ENCODE measurements around the gene STMN1. TPM values are rescaled to one million over a fixed set of nuclear protein-coding genes. Genes with fewer than 3 reads are reported as not detected.
A peak's percentile ranks its signal among the peaks of the same experiment; 100 is the strongest.

STMN1 gene
- total and polyA plus RNA-seq, 9 of the 15 experiments (the other 6 are each of a cell fraction or from before 2014, with no cell fraction given): 269 to 2,153 (median 595) TPM

GRCh38 chr1:25869909-25870606, 36.2 kb downstream of the STMN1 start (continued):
- no peak for TF ChIP-seq VEZF1 (CRISPR knock-in tag; IDR thresholded peaks at IDR 0.05)
- no peak for TF ChIP-seq HNRNPK (IDR thresholded peaks at IDR 0.05; ENCODE audit: low read depth, low read length, poor library complexity, severe bottlenecking)
- no peak for TF ChIP-seq ID3 (CRISPR knock-in tag; IDR thresholded peaks at IDR 0.05)
- TF ChIP-seq ID3 (tag; IDR thresholded peaks at IDR 0.05): no peak
- TF ChIP-seq BCLAF1 (IDR thresholded peaks at IDR 0.05; ENCODE audit: borderline replicate concordance in 1 of 2, control insufficient read depth in 1 of 2, low read depth in 2 of 2, low read length in 1 of 2): no peak
- TF ChIP-seq CEBPG (CRISPR knock-in tag; IDR thresholded peaks at IDR 0.05): no peak
- TF ChIP-seq CEBPG (tag; conservative IDR thresholded peaks at IDR 0.05 in 1 of 2, IDR thresholded peaks at IDR 0.05 in 1 of 2): no peak
- TF ChIP-seq ZNF239 (CRISPR knock-in tag; IDR thresholded peaks at IDR 0.05): no peak
- TF ChIP-seq TCF7L2 (IDR thresholded peaks at IDR 0.05; ENCODE audit: low read depth, low read length): no peak
- no peak for TF ChIP-seq ATF1 (CRISPR knock-in tag; IDR thresholded peaks at IDR 0.05)
- TF ChIP-seq ATF1 (tag; IDR thresholded peaks at IDR 0.05): peak; percentile 45
- TF ChIP-seq ZBTB7A (IDR thresholded peaks at IDR 0.05; ENCODE audit: borderline replicate concordance, control insufficient read depth, low read depth, low read length): 0 out of 2 replicates have a peak, but pooled peaks have one; percentile 55
- TF ChIP-seq MXD1 (CRISPR knock-in tag; IDR thresholded peaks at IDR 0.05; ENCODE audit: borderline replicate concordance, poor library complexity, severe bottlenecking): no peak
- no peak for TF ChIP-seq ZKSCAN8 (CRISPR knock-in tag; IDR thresholded peaks at IDR 0.05)
- no peak for TF ChIP-seq FOXK2 (conservative IDR thresholded peaks at IDR 0.05 in 1 of 2, IDR thresholded peaks at IDR 0.05 in 1 of 2; ENCODE audit: low read depth in 2 of 2)
- TF ChIP-seq ZNF347 (CRISPR knock-in tag; IDR thresholded peaks at IDR 0.05; ENCODE audit: low read depth): no peak
- TF ChIP-seq SRSF9 (IDR thresholded peaks at IDR 0.05; ENCODE audit: borderline replicate concordance, low read depth, low read length): no peak
- TF ChIP-seq NCOA1 (IDR thresholded peaks at IDR 0.05; ENCODE audit: low read depth): no peak
- peak; percentile 50; the same call in 1 of the 2 replicates for TF ChIP-seq CREM (IDR thresholded peaks at IDR 0.05; ENCODE audit: low read depth)
- TF ChIP-seq SMARCA4 (IDR thresholded peaks at IDR 0.05): 0 out of 2 replicates have a peak, but pooled peaks have one; percentile 12
- TF ChIP-seq SRSF7 (optimal IDR thresholded peaks at IDR 0.05; ENCODE audit: low read depth, low read length): no peak
- no peak for TF ChIP-seq RBM34 (IDR thresholded peaks at IDR 0.05; ENCODE audit: borderline replicate concordance, insufficient read depth, low read length)
- TF ChIP-seq TAL1 (IDR thresholded peaks at IDR 0.05): no peak
- TF ChIP-seq PHTF2 (CRISPR knock-in tag; IDR thresholded peaks at IDR 0.05): no peak
